HL-60/S4 treated with phorbol 12-myristate 13-acetate at 8.2 ng/mL for 4 days and 3 days (cell line): Measurements from ENCODE around the gene NPAS2.

Experiments
- in situ Hi-C: fragments of 300-500 bp; cut with MboI; formaldehyde crosslinking; loops from 2 replicates; pipeline ENCODE4 v1.15.0; 2022; ENCODE audit warnings: low sequenced_read_pairs

Gene NPAS2

GRCh38 chr2:101032084-101032776 is 212.3 kb downstream of the NPAS2 start:
- in situ Hi-C loops = loop anchor here (25.0 kb wide), 1 partner anchor 130 kb away; the partner anchor contains the start of gene TBC1D8

GRCh38 chr2:101036562-101036961 is 216.6 kb downstream of the NPAS2 start:
- in situ Hi-C loops = loop anchor here (25.0 kb wide), 1 partner anchor 126 kb away; the partner anchor contains the start of gene TBC1D8

- in situ Hi-C loops = loop anchor here (25.0 kb wide), 1 partner anchor 125 kb away; the partner anchor contains the start of gene TBC1D8
Observed at GRCh38 chr2:101037161-101037755, 217.3 kb downstream of the NPAS2 start.

- in situ Hi-C loops = loop anchor here (25.0 kb wide), 1 partner anchor 124 kb away; the partner anchor contains the start of gene TBC1D8
Observed at GRCh38 chr2:101038455-101039255, 218.7 kb downstream of the NPAS2 start.

- in situ Hi-C loops = loop anchor here (25.0 kb wide), 1 partner anchor 122 kb away; the partner anchor contains the start of gene TBC1D8
Observed at GRCh38 chr2:101040072-101040471, 220.1 kb downstream of the NPAS2 start.

- in situ Hi-C loops = loop anchor here (25.0 kb wide), 1 partner anchor 122 kb away; the partner anchor contains the start of gene TBC1D8
Observed at GRCh38 chr2:101040761-101041160, 220.8 kb downstream of the NPAS2 start.

GRCh38 chr2:101041413-101041812 is 221.5 kb downstream of the NPAS2 start:
- in situ Hi-C loops = loop anchor here (25.0 kb wide), 1 partner anchor 121 kb away; the partner anchor contains the start of gene TBC1D8

- in situ Hi-C loops = loop anchor here (25.0 kb wide), 1 partner anchor 117 kb away; the partner anchor contains the start of gene TBC1D8
Observed at GRCh38 chr2:101045330-101045729, 225.4 kb downstream of the NPAS2 start.
